Suppressor macrophage treated with lipopolysaccharide for 1 hour (primary cell): Measurements from ENCODE around the gene PIGS.

ENCODE experiments used
- DNase-seq, 3 donors: peaks; one replicate each; pipeline ENCODE4 v3.0.0-alpha.2; 2020 to 2022

Gene PIGS

DNA sequence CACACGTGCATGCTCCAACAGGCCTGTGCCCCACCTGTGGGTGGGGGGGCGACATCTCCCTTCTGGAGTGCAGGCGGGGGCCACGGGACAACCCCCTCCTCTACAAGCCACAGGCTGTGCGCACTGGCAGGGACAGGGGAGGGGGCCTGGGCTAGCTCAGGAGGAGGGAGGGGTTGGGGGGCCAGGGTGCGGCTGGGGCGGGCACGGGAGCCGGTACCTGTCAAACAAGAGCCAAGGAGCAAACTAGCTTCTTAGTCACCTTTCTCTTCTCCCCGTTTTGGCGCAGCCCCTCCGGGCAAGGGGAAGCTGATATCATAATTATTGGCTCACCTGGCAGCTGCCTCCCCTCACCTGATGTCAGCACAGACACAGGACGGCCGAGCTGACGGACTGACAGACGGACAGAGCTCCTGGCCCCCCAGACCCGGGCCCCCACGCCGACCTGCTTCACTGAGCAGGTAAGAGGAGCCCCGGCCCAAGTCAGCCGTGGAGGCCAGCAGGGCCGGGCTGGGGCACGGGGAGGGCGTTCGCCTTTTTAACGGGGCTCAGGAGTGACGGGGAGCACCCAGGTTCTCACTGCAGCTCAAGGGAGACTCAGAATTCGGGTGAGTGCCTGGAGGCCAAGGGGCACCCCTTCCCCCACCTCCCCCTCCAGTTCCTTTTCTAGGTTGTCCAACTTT, 65.2 kb downstream of the PIGS start, which contains the start of gene FOXN1:
Gene FOXN1, plus strand, starts transcription at position 363 of the 680 bp plus-strand sequence. CDS start 17,622 bp downstream, outside the sequence.
- DNase-seq = no peak

DNA sequence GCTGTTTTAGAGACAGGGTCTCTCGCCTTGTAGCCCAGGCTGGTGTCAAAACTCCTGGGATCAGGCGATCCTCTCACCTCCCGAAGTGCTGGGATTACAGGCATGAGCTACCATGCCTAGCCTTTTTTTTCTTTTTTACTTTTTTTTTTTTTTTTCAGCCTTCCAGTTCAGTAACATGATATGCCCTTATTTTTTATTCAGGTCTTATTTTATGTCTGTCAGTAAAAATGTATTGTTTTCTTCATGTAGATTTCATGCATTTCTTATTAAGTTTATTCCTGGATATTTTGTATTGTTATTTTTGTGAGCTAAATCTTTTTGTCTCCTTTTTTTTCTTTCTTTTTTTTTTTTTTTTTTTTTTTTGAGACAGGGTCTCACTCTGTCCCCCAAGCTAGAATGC, 67.9 kb downstream of the PIGS start:
- DNase-seq = no peak
